ENCODE results near the gene CATSPERE.

DNA sequence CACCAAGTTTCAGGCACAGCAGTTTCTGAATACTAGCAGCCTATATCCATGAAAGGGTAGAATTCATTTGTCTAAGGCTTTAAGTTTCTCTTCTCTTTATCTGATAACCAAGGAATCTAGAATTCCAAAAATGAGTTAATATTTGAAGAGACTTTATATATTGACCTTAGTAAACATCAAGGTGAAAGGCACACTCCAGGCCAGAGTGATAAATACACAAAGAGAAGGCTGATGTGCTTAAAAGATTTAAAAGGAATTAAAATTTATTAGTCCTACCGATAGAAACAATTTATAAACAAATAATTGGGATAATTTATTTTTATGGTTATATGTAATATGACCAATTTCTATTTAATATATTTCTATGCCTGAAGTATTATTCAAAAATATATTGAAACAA lies 98.5 kb downstream of the CATSPERE start:
- TF ChIP-seq, protein P1, sequence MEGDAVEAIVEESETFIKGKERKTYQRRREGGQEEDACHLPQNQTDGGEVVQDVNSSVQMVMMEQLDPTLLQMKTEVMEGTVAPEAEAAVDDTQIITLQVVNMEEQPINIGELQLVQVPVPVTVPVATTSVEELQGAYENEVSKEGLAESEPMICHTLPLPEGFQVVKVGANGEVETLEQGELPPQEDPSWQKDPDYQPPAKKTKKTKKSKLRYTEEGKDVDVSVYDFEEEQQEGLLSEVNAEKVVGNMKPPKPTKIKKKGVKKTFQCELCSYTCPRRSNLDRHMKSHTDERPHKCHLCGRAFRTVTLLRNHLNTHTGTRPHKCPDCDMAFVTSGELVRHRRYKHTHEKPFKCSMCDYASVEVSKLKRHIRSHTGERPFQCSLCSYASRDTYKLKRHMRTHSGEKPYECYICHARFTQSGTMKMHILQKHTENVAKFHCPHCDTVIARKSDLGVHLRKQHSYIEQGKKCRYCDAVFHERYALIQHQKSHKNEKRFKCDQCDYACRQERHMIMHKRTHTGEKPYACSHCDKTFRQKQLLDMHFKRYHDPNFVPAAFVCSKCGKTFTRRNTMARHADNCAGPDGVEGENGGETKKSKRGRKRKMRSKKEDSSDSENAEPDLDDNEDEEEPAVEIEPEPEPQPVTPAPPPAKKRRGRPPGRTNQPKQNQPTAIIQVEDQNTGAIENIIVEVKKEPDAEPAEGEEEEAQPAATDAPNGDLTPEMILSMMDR (IDR thresholded peaks at IDR 0.05; ENCODE audit: low read length) = no peak
- no peak for TF ChIP-seq EZH2 (optimal IDR thresholded peaks at IDR 0.05; ENCODE audit: low read depth, low read length)

Measured in MM.1S (cell line).